H1 (cell line): ENCODE results near the gene GRIA2. TPM values are rescaled to one million over a fixed set of nuclear protein-coding genes. Genes with fewer than 3 reads are reported as not detected.

Experiments used
- CTCF ChIA-PET: fragments of 300-600 bp; sonication (Branson Sonifier 250); formaldehyde crosslinking; loops from one replicate; lab custom pipeline; 2021; ENCODE audit not compliant: partially characterized antibody; lab: Charles Lee
- POLR2A ChIA-PET: fragments of 300-600 bp; sonication (Branson Sonifier 250); formaldehyde crosslinking; loops from one replicate; lab custom pipeline; 2021; ENCODE audit warnings: inconsistent platforms; ENCODE audit not compliant: partially characterized antibody; lab: Charles Lee
- DNase-seq, 2 experiments: peaks; one replicate each; pipeline versions ENCODE4 v3.0.0 to v3.0.0-alpha.2; 2010 to 2022; ENCODE audit warnings: low spot score in 2 of 2, low read depth in 1 of 2, mixed read lengths in 1 of 2
- FAIRE-seq: peaks from 2 replicates; lab custom pipeline; 2011; peaks lifted over from hg19 to GRCh38; lab: Jason Lieb, UNC
- H2AFZ ChIP-seq: 2 replicates; pipeline ENCODE4 v1.8.1; 2012; ENCODE audit warnings: low read length, inconsistent platforms
- H2AK5ac ChIP-seq: 2 replicates; pipeline ENCODE4 v1.6.1; 2013; ENCODE audit warnings: low read depth, low read length
- H2BK120ac ChIP-seq: replicated peaks from 2 replicates; pipeline ENCODE3; 2013; ENCODE audit warnings: low read depth, low read length, inconsistent platforms
- H2BK12ac ChIP-seq: 2 replicates; pipeline ENCODE4 v1.6.1; 2013; ENCODE audit warnings: low read depth, low read length
- H2BK15ac ChIP-seq: 2 replicates; pipeline ENCODE4 v1.6.1; 2013; ENCODE audit warnings: low read length
- H2BK20ac ChIP-seq: 2 replicates; pipeline ENCODE4 v1.6.1; 2013; ENCODE audit warnings: low read length
- H2BK5ac ChIP-seq: 2 replicates; pipeline ENCODE4 v1.6.1; 2013; ENCODE audit warnings: low read depth, low read length
- H3K14ac ChIP-seq: 2 replicates; pipeline ENCODE4 v1.6.1; 2013; ENCODE audit warnings: inconsistent platforms; ENCODE audit not compliant: insufficient read length
- H3K18ac ChIP-seq: 2 replicates; pipeline ENCODE4 v1.6.1; 2013; ENCODE audit warnings: low read length; ENCODE audit errors: extremely low read depth
- H3K23ac ChIP-seq: 2 replicates; pipeline ENCODE4 v1.6.1; 2013; ENCODE audit warnings: inconsistent platforms; ENCODE audit not compliant: insufficient read length
- H3K23me2 ChIP-seq: 2 replicates; pipeline ENCODE4 v1.6.1; 2013; ENCODE audit warnings: low read depth, low read length
- H3K27ac ChIP-seq: 2 replicates; pipeline ENCODE4 v1.6.1; 2011; ENCODE audit warnings: low read depth, low read length, inconsistent platforms
- H3K27me3 ChIP-seq, 4 experiments: replicated peaks in 1 of 4; 1 replicate in 1 of 4; 2 replicates in 3 of 4; pipeline versions ENCODE4 v1.6.1 to v1.8.1; 2011 to 2013; ENCODE audit warnings: low read length in 3 of 4, mild to moderate bottlenecking in 3 of 4, inconsistent platforms in 2 of 4, mixed read lengths in 2 of 4, moderate library complexity in 1 of 4; ENCODE audit not compliant: control insufficient read depth in 3 of 4, insufficient read depth in 3 of 4; ENCODE audit errors: extremely low read depth in 1 of 4
- H3K36me3 ChIP-seq, 4 experiments: 2 replicates each; pipeline versions ENCODE4 v1.6.1 to v1.8.1; 2011 to 2013; ENCODE audit warnings: mild to moderate bottlenecking in 4 of 4, low read length in 3 of 4, moderate library complexity in 2 of 4, control low read depth in 1 of 4, inconsistent platforms in 1 of 4; ENCODE audit not compliant: insufficient read depth in 4 of 4, control insufficient read depth in 2 of 4
- H3K4ac ChIP-seq: replicated peaks from 2 replicates; pipeline ENCODE3; 2013; ENCODE audit warnings: low read length, low read depth, mixed read lengths, inconsistent platforms; ENCODE audit not compliant: insufficient read length
- H3K4me1 ChIP-seq, 4 experiments: replicated peaks in 1 of 4; 1 replicate in 1 of 4; 2 replicates in 3 of 4; pipeline versions ENCODE4 v1.6.1 to v1.8.1; 2011 to 2013; ENCODE audit warnings: low read length in 3 of 4, inconsistent platforms in 2 of 4, mixed read lengths in 1 of 4; ENCODE audit not compliant: insufficient read depth in 4 of 4, control insufficient read depth in 3 of 4
- H3K4me2 ChIP-seq, 2 experiments: 2 replicates each; pipeline versions ENCODE4 v1.6.1 to v1.8.1; 2011 to 2013; ENCODE audit warnings: low read depth in 2 of 2, low read length in 2 of 2, control low read depth in 1 of 2, inconsistent platforms in 1 of 2, mild to moderate bottlenecking in 1 of 2; ENCODE audit not compliant: insufficient read depth in 1 of 2
- H3K4me3 ChIP-seq, 4 experiments: fragments of 200-600, 300-600 bp in 1 of 4; sonication (generic), shearing (Covaris generic), sonication (Bioruptor Twin) in 1 of 4; 2 replicates each; pipeline versions ENCODE4 v1.5.1 to v1.8.1; 2011 to 2016; ENCODE audit warnings: low read length in 4 of 4, low read depth in 3 of 4, control low read depth in 2 of 4, inconsistent platforms in 2 of 4, mild to moderate bottlenecking in 2 of 4, mixed read lengths in 1 of 4, moderate library complexity in 1 of 4; ENCODE audit not compliant: insufficient read depth in 2 of 4; ENCODE audit errors: extremely low read depth in 1 of 4
- H3K56ac ChIP-seq: replicated peaks from 2 replicates; pipeline ENCODE3; 2013; ENCODE audit warnings: low read depth, mild to moderate bottlenecking, mixed read lengths, low read length, inconsistent platforms; ENCODE audit not compliant: insufficient read length
- H3K79me1 ChIP-seq: 2 replicates; pipeline ENCODE4 v1.6.1; 2013; ENCODE audit warnings: low read depth, low read length, control low read depth
- H3K79me2 ChIP-seq, 2 experiments: 2 replicates each; pipeline versions ENCODE4 v1.6.1 to v1.8.1; 2012 to 2013; ENCODE audit warnings: low read length in 2 of 2, mild to moderate bottlenecking in 2 of 2, inconsistent platforms in 1 of 2; ENCODE audit not compliant: insufficient read depth in 2 of 2, control insufficient read depth in 1 of 2
- H3K9ac ChIP-seq, 4 experiments: replicated peaks in 1 of 4; 1 replicate in 1 of 4; 2 replicates in 3 of 4; pipeline versions ENCODE4 v1.6.1 to v1.8.1; 2011 to 2013; ENCODE audit warnings: low read depth in 3 of 4, low read length in 3 of 4, control low read depth in 2 of 4, mild to moderate bottlenecking in 2 of 4, moderate library complexity in 2 of 4, inconsistent platforms in 1 of 4; ENCODE audit errors: extremely low read depth in 1 of 4
- H3K9me3 ChIP-seq, 2 experiments: 2 replicates each; pipeline versions ENCODE4 v1.6.1 to v1.8.1; 2012 to 2013; ENCODE audit warnings: mild to moderate bottlenecking in 2 of 2, moderate library complexity in 2 of 2, control low read depth in 1 of 2, inconsistent platforms in 1 of 2, low read depth in 1 of 2, low read length in 1 of 2, mixed read lengths in 1 of 2; ENCODE audit not compliant: insufficient read depth in 2 of 2
- H4K20me1 ChIP-seq, 2 experiments: replicated peaks in 1 of 2; 2 replicates each; pipeline versions ENCODE3 to v1.8.1; 2011 to 2013; ENCODE audit warnings: inconsistent platforms in 2 of 2, low read length in 2 of 2, mild to moderate bottlenecking in 1 of 2; ENCODE audit not compliant: insufficient read depth in 2 of 2, control insufficient read depth in 1 of 2
- H4K5ac ChIP-seq: 2 replicates; pipeline ENCODE4 v1.6.1; 2013; ENCODE audit warnings: low read length, low read depth, mixed read lengths, inconsistent platforms; ENCODE audit not compliant: insufficient read length
- H4K8ac ChIP-seq: 2 replicates; pipeline ENCODE4 v1.8.0; 2013; ENCODE audit warnings: mild to moderate bottlenecking, moderate library complexity, low read length, inconsistent platforms; ENCODE audit not compliant: insufficient read depth; ENCODE audit errors: extremely low read depth
- H4K91ac ChIP-seq: replicated peaks from 2 replicates; pipeline ENCODE3; 2013; ENCODE audit warnings: low read length, mixed read lengths, inconsistent platforms; ENCODE audit not compliant: insufficient read length
- CTBP2 ChIP-seq: IDR thresholded peaks from 2 replicates; pipeline ENCODE4 v1.7.0; 2011; ENCODE audit warnings: borderline replicate concordance, mild to moderate bottlenecking, moderate library complexity, mixed read lengths, low read length; ENCODE audit not compliant: insufficient read depth, insufficient read length
- FOSL1 ChIP-seq: IDR thresholded peaks from 2 replicates; pipeline ENCODE4 v1.6.1; 2011; ENCODE audit warnings: mild to moderate bottlenecking, low read depth, low read length, moderate library complexity; ENCODE audit not compliant: insufficient read depth
- JUND ChIP-seq: IDR thresholded peaks from 2 replicates; pipeline ENCODE4 v1.6.1; 2011; ENCODE audit warnings: mild to moderate bottlenecking, improper control_type of control experiment, low read length
- KDM4A ChIP-seq: IDR thresholded peaks from one replicate; pipeline ENCODE4 v1.7.1; 2012; ENCODE audit warnings: low read depth, mild to moderate bottlenecking, moderate library complexity, low read length, inconsistent platforms; ENCODE audit not compliant: severe bottlenecking
- RAD21 ChIP-seq, 2 experiments: IDR thresholded peaks in 1 of 2; conservative IDR thresholded peaks in 1 of 2; 2 replicates each; pipeline ENCODE4 v1.6.1; 2011; ENCODE audit warnings: low read depth in 2 of 2, low read length in 2 of 2, improper control_type of control experiment in 1 of 2, inconsistent platforms in 1 of 2, mild to moderate bottlenecking in 1 of 2, moderate library complexity in 1 of 2
- RFX5 ChIP-seq: IDR thresholded peaks from 2 replicates; pipeline ENCODE4 v1.6.1; 2011; ENCODE audit warnings: low read depth, low read length, improper control_type of control experiment, borderline replicate concordance
- SIN3A ChIP-seq, 2 experiments: IDR thresholded peaks in 1 of 2; conservative IDR thresholded peaks in 1 of 2; 2 replicates each; pipeline ENCODE4 v1.6.1; 2011 to 2012; ENCODE audit warnings: low read length in 2 of 2, improper control_type of control experiment in 1 of 2, low read depth in 1 of 2, mild to moderate bottlenecking in 1 of 2
- TAF7 ChIP-seq: optimal IDR thresholded peaks from 2 replicates; pipeline ENCODE3; 2011; ENCODE audit warnings: low read depth, mild to moderate bottlenecking, inconsistent platforms, low read length, moderate library complexity, borderline replicate concordance
- TCF12 ChIP-seq: IDR thresholded peaks from 2 replicates; pipeline ENCODE4 v1.6.1; 2011; ENCODE audit warnings: low read depth, mild to moderate bottlenecking, low read length
- WGBS, 2 experiments: shearing (Covaris generic) in 1 of 2; methylation state at CpG; one replicate each; pipeline versions ENCODE4 v1.1.6 to v1.1.7; 2013 to 2015; ENCODE audit warnings: low lambda C conversion rate in 2 of 2, mixed read lengths in 2 of 2, inconsistent platforms in 1 of 2, low coverage in 1 of 2, missing lambda C conversion rate in 1 of 2; ENCODE audit not compliant: insufficient replicate concordance in 2 of 2, insufficient coverage in 1 of 2, insufficient read length in 1 of 2; ENCODE audit errors: extremely low coverage in 1 of 2, missing lambda C conversion rate in 1 of 2; 5-methylcytosine and 5-hydroxymethylcytosine counted together
- polyA plus RNA-seq, 7 experiments: library from polyadenylated mRNA; depleted of rRNA in 3 of 7; stranded (reverse) in 5 of 7; unstranded in 2 of 7; fragments of >200 nt in 5 of 7; fragments of 200-250 nt in 2 of 7; gene quantifications; 1 replicate in 5 of 7; 2 replicates in 1 of 7; 4 replicates in 1 of 7; pipeline versions ENCODE4 v1.2.1 to v1.2.3, GENCODE V29; 2011 to 2013; ENCODE audit warnings: missing spikeins in 2 of 7, mixed read lengths in 2 of 7
- total RNA-seq: library from RNA; stranded (reverse); fragmentation: NEBNext Ultra II Directional; extraction: Animal tissue kit (Norgen Biotek cat#: 25700); gene quantifications from 2 replicates; pipeline ENCODE4 v1.2.1, GENCODE V29; 2021
- TF ChIP-seq, protein P1 (sequence below): IDR thresholded peaks from 2 replicates; pipeline ENCODE4 v1.6.1; 2012; ENCODE audit warnings: low read length, inconsistent platforms
- TF ChIP-seq, protein P2 (sequence below): IDR thresholded peaks from 2 replicates; pipeline ENCODE4 v1.6.1; 2011; ENCODE audit warnings: low read length, improper control_type of control experiment

GRIA2 gene
- total and polyA plus RNA-seq, 2 of the 8 experiments (the other 6 are each of a cell fraction or from before 2014, with no cell fraction given), result not detected

DNA sequence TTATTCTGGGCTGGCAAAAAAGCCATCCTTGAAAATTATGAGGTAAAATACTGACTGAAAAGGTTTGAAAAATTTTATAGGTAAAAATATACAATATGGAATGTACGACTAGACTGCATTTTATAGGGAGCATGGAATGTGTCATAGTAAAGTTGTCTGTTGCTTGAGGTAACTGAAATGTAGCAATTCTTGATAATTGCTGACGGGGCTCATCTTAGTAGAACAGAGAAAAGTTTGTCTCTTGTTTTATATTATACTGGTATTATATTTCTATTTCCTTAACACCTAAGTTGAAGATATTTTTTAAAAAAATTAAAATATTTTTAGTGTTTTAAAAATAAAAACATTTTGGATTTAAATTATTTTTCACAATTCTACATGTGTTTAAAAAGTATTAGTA is 11.0 kb downstream of the GRIA2 start:
- Histone ChIP-seq H3K4me3 (no peak overlapping the region), H2BK20ac (no peak overlapping the region), H4K8ac (no peak overlapping the region), H3K79me1 (no peaks in the 10 kb centered on the region), H3K56ac (no peak overlapping the region), H3K9me3 (no peaks in the 10 kb centered on the region), H3K27me3 (no peaks in the 10 kb centered on the region), H3K4me1 (no peaks in the 10 kb centered on the region), H4K5ac (no peak overlapping the region), H3K4me2 (no peak overlapping the region), H3K23ac (no peak overlapping the region), H3K4ac (no peak overlapping the region), H3K23me2 (no peaks in the 10 kb centered on the region), H2AFZ (no peak overlapping the region), H3K18ac (no peak overlapping the region), H2BK5ac (no peak overlapping the region), H4K91ac (no peak overlapping the region), H3K9ac (no peak overlapping the region), H3K79me2 (no peaks in the 10 kb centered on the region), H3K14ac (no peak overlapping the region), H2AK5ac (no peak overlapping the region), H2BK12ac (no peak overlapping the region), H3K27ac (no peak overlapping the region), H3K36me3 (no peaks in the 10 kb centered on the region), H2BK15ac (no peak overlapping the region), H4K20me1 (no peaks in the 10 kb centered on the region), H2BK120ac (no peak overlapping the region)
- no peak for DNase-seq
- FAIRE-seq, result no peak
- ChIA-PET POLR2A (no interaction called here), CTCF (no interaction called here)
- WGBS, 2 experiments, result 90% methylated on average over 2 of the region's 2 CpGs; no CpG with 5 or more reads in 1 of the 2 experiments
- no peak for TF ChIP-seq JUND
- TF ChIP-seq, protein P1, sequence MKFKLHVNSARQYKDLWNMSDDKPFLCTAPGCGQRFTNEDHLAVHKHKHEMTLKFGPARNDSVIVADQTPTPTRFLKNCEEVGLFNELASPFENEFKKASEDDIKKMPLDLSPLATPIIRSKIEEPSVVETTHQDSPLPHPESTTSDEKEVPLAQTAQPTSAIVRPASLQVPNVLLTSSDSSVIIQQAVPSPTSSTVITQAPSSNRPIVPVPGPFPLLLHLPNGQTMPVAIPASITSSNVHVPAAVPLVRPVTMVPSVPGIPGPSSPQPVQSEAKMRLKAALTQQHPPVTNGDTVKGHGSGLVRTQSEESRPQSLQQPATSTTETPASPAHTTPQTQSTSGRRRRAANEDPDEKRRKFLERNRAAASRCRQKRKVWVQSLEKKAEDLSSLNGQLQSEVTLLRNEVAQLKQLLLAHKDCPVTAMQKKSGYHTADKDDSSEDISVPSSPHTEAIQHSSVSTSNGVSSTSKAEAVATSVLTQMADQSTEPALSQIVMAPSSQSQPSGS, result no peak
- TF ChIP-seq RAD21 (IDR thresholded peaks at IDR 0.05 in 1 of 2, conservative IDR thresholded peaks at IDR 0.05 in 1 of 2; ENCODE audit: low read depth in 2 of 2, low read length in 2 of 2), result no peak
- no peak for TF ChIP-seq KDM4A
- no peak for TF ChIP-seq SIN3A (conservative IDR thresholded peaks at IDR 0.05 in 1 of 2, IDR thresholded peaks at IDR 0.05 in 1 of 2; ENCODE audit: low read depth in 1 of 2, low read length in 2 of 2)
- TF ChIP-seq, protein P2, sequence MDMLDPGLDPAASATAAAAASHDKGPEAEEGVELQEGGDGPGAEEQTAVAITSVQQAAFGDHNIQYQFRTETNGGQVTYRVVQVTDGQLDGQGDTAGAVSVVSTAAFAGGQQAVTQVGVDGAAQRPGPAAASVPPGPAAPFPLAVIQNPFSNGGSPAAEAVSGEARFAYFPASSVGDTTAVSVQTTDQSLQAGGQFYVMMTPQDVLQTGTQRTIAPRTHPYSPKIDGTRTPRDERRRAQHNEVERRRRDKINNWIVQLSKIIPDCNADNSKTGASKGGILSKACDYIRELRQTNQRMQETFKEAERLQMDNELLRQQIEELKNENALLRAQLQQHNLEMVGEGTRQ, result no peak
- TF ChIP-seq TCF12, result no peak
- no peak for TF ChIP-seq RFX5
- no peak for TF ChIP-seq FOSL1
- TF ChIP-seq CTBP2, result no peak
- no peak for TF ChIP-seq TAF7
